ENCODE data around the gene UXS1. TPM values are rescaled to one million over a fixed set of nuclear protein-coding genes. Genes with fewer than 3 reads are reported as not detected.

UXS1 gene
- total RNA-seq, 1 donor from 2014 or later: 38.0 TPM

- Mint-ChIP-seq H3K4me1 (peaks cover 12% of the 10 kb centered on the region), H3K4me3 (no peak overlapping the region), H3K9me3 (peaks cover 21% of the 10 kb centered on the region), H3K36me3 (peaks cover 42% of the 10 kb centered on the region), H3K27ac (no peak overlapping the region), H3K27me3 (ENCODE audit: insufficient read depth, low read depth) (peaks cover 2% of the 10 kb centered on the region)
- Histone ChIP-seq H3K4me3 (no peak overlapping the region), H2AFZ (replicated peaks) (no peak overlapping the region), H3K9me3 (ENCODE audit: low read depth) (no peaks in the 10 kb centered on the region), H3K36me3 (no peaks in the 10 kb centered on the region), H3K79me2 (ENCODE audit: low read depth) (peaks cover 96% of the 10 kb centered on the region), H3K27ac (no peak overlapping the region), H3K27me3 (no peaks in the 10 kb centered on the region), H3K9ac (no peak overlapping the region), H3K4me2 (no peak overlapping the region), H3F3A (ENCODE audit: low read depth) (no peaks in the 10 kb centered on the region), H4K20me1 (ENCODE audit: low read depth) (peaks cover 27% of the 10 kb centered on the region), H3K4me1 (no peaks in the 10 kb centered on the region)
- TF ChIP-seq CTCF (IDR thresholded peaks at IDR 0.05): no peak
- no peak for TF ChIP-seq EZH2phosphoT487 (IDR thresholded peaks at IDR 0.05)
- no peak for TF ChIP-seq EZH2 (IDR thresholded peaks at IDR 0.05)
- no peak for DNase-seq (ENCODE audit: low spot score)
Observed at GRCh38 chr2:106187273-106187891, 6.7 kb downstream of the UXS1 start.

- Histone ChIP-seq H3K4me3 (no peak overlapping the region), H3K36me3 (no peaks in the 10 kb centered on the region), H3K9ac (no peak overlapping the region), H3K9me3 (ENCODE audit: low read depth) (no peaks in the 10 kb centered on the region), H3K4me2 (no peak overlapping the region), H2AFZ (replicated peaks) (no peak overlapping the region), H3F3A (ENCODE audit: low read depth) (no peaks in the 10 kb centered on the region), H3K27ac (no peak overlapping the region), H3K4me1 (no peaks in the 10 kb centered on the region), H4K20me1 (ENCODE audit: low read depth) (peaks cover 22% of the 10 kb centered on the region), H3K27me3 (no peaks in the 10 kb centered on the region), H3K79me2 (ENCODE audit: low read depth) (peaks cover 96% of the 10 kb centered on the region)
- peaks cover 21% of the 10 kb centered on the region for H3K9me3 Mint-ChIP-seq
- no peak for TF ChIP-seq EZH2phosphoT487 (IDR thresholded peaks at IDR 0.05)
- no peak for TF ChIP-seq CTCF (IDR thresholded peaks at IDR 0.05)
- TF ChIP-seq EZH2 (IDR thresholded peaks at IDR 0.05): no peak
- peaks cover 46% of the 10 kb centered on the region for H3K36me3 Mint-ChIP-seq
- H3K4me3 Mint-ChIP-seq: no peak overlapping the region
- no peak overlapping the region for H3K27ac Mint-ChIP-seq
- no peak for DNase-seq (ENCODE audit: low spot score)
- no peaks in the 10 kb centered on the region for H3K4me1 Mint-ChIP-seq
- peaks cover 2% of the 10 kb centered on the region for H3K27me3 Mint-ChIP-seq (ENCODE audit: insufficient read depth, low read depth)
Observed at GRCh38 chr2:106185475-106186184, 8.5 kb downstream of the UXS1 start.

- Histone ChIP-seq H4K20me1 (ENCODE audit: low read depth) (peaks cover 27% of the 10 kb centered on the region), H3K9me3 (ENCODE audit: low read depth) (no peaks in the 10 kb centered on the region)
- no peak for DNase-seq (ENCODE audit: low spot score)
Observed at GRCh38 chr2:106184857-106185256, 9.2 kb downstream of the UXS1 start.

More at GRCh38 chr2:106184857-106185256, 9.2 kb downstream of the UXS1 start:
- no peak overlapping the region for H2AFZ ChIP-seq (replicated peaks)
- H3K9ac ChIP-seq: no peak overlapping the region
- H3K4me1 ChIP-seq: no peaks in the 10 kb centered on the region
- no peaks in the 10 kb centered on the region for H3K36me3 ChIP-seq
- TF ChIP-seq EZH2 (IDR thresholded peaks at IDR 0.05) (no peak), CTCF (IDR thresholded peaks at IDR 0.05) (no peak), EZH2phosphoT487 (IDR thresholded peaks at IDR 0.05) (no peak)
- H3K4me3 ChIP-seq: no peak overlapping the region
- H3K79me2 ChIP-seq (ENCODE audit: low read depth): peaks cover 98% of the 10 kb centered on the region
- H3K4me2 ChIP-seq: no peak overlapping the region
- peaks cover 2% of the 10 kb centered on the region for H3K27me3 Mint-ChIP-seq (ENCODE audit: insufficient read depth, low read depth)
- H3K9me3 Mint-ChIP-seq: peaks cover 21% of the 10 kb centered on the region
- H3K27me3 ChIP-seq: no peaks in the 10 kb centered on the region
- no peaks in the 10 kb centered on the region for H3F3A ChIP-seq (ENCODE audit: low read depth)
- peaks cover 50% of the 10 kb centered on the region for H3K36me3 Mint-ChIP-seq
- H3K4me3 Mint-ChIP-seq: no peak overlapping the region
- peaks cover 2% of the 10 kb centered on the region for H3K4me1 Mint-ChIP-seq
- H3K27ac Mint-ChIP-seq: no peak overlapping the region
- no peak overlapping the region for H3K27ac ChIP-seq

All from neural progenitor cell (in vitro differentiated cells).